Natural killer cell (primary cell): ENCODE data around the gene MAP1LC3B2. TPM values are rescaled to one million over a fixed set of nuclear protein-coding genes. Genes with fewer than 3 reads are reported as not detected.

ENCODE experiments used
- ATAC-seq, 3 donors: fragments of 150-1000 bp in 2 of 3; fragments of 200-7000 bp in 1 of 3; cut with Tn5 transposase; 1 replicate in 1 of 3; 2 replicates in 2 of 3; pipeline ENCODE4 v1.10.0; 2021; ENCODE audit warnings: mild to moderate bottlenecking in 2 of 3, moderate library complexity in 2 of 3
- DNase-seq, 2 donors: peaks; one replicate each; pipeline versions ENCODE4 v3.0.0 to v3.0.0-alpha.2; 2013 to 2021; ENCODE audit warnings: mixed read lengths in 1 of 2
- H3K27ac ChIP-seq: one replicate; pipeline ENCODE4 v1.5.1; 2013; ENCODE audit warnings: mild to moderate bottlenecking, low read length
- H3K27me3 ChIP-seq: one replicate; pipeline ENCODE4 v1.6.1; 2013; ENCODE audit warnings: low read length; ENCODE audit not compliant: control insufficient read depth, insufficient read depth
- H3K36me3 ChIP-seq: one replicate; pipeline ENCODE4 v1.6.1; 2013; ENCODE audit warnings: low read length; ENCODE audit not compliant: control insufficient read depth, insufficient read depth
- H3K4me1 ChIP-seq: one replicate; pipeline ENCODE4 v1.6.1; 2013; ENCODE audit warnings: low read length; ENCODE audit not compliant: control insufficient read depth, insufficient read depth
- H3K4me3 ChIP-seq: one replicate; pipeline ENCODE4 v1.5.1; 2013; ENCODE audit warnings: low read length
- H3K9me3 ChIP-seq: one replicate; pipeline ENCODE4 v1.6.1; 2013; ENCODE audit warnings: low read length; ENCODE audit not compliant: control insufficient read depth, insufficient read depth
- H3K27ac Mint-ChIP-seq, 2 donors: one replicate each; pipeline ENCODE4 v1.8.0; 2022; ENCODE audit warnings: mild to moderate bottlenecking in 2 of 2, mixed read lengths in 2 of 2, moderate library complexity in 1 of 2
- H3K27me3 Mint-ChIP-seq, 2 donors: one replicate each; pipeline ENCODE4 v1.8.0; 2022; ENCODE audit warnings: low read depth in 2 of 2, mixed read lengths in 2 of 2
- H3K36me3 Mint-ChIP-seq: one replicate; pipeline ENCODE4 v1.8.0; 2022; ENCODE audit warnings: mixed read lengths
- H3K4me1 Mint-ChIP-seq, 2 donors: one replicate each; pipeline ENCODE4 v1.8.0; 2022; ENCODE audit warnings: mixed read lengths in 2 of 2
- H3K4me3 Mint-ChIP-seq: one replicate; pipeline ENCODE4 v1.8.0; 2022; ENCODE audit warnings: mild to moderate bottlenecking, moderate library complexity, mixed read lengths
- H3K9me3 Mint-ChIP-seq, 2 donors: one replicate each; pipeline ENCODE4 v1.8.0; 2022; ENCODE audit warnings: mixed read lengths in 2 of 2
- WGBS: methylation state at CpG from one replicate; pipeline ENCODE4 v1.1.7; 2013; ENCODE audit warnings: missing lambda C conversion rate; ENCODE audit not compliant: insufficient coverage; 5-methylcytosine and 5-hydroxymethylcytosine counted together
- intact Hi-C: fragments of 100-400 bp; cut with micrococcal nuclease; formaldehyde crosslinking; loops from one replicate; pipeline ENCODE4 v1.14.2; 2022
- total RNA-seq, 4 donors: library from RNA; stranded (reverse); fragments of 120-200 nt in 1 of 4; gene quantifications; one replicate each; pipeline versions ENCODE4 v1.2.3 to v1.2.4, GENCODE V29; 2013 to 2022
- TF ChIP-seq, protein P1 (sequence below): fragments of 200-600 bp; IDR thresholded peaks from one replicate; pipeline ENCODE4 v1.8.0; 2022; ENCODE audit warnings: antibody characterized with exemption

MAP1LC3B2 gene
- total RNA-seq, 3 donors from 2014 or later (not counting 1 experiment from before 2014, with no cell fraction given), result 1.5 to 3.7 (median 3.3) TPM

GRCh38 chr12:116577154-116577561, 18.0 kb downstream of the MAP1LC3B2 start:
- intact Hi-C loops, result no loop called here
- Mint-ChIP-seq H3K27ac (no peak overlapping the region), H3K27me3 (peaks cover 0 to 4% of the 10 kb centered on the region in 2 donors), H3K36me3 (no peaks in the 10 kb centered on the region), H3K4me3 (no peak overlapping the region), H3K9me3 (no peaks in the 10 kb centered on the region), H3K4me1 (no peaks in the 10 kb centered on the region)
- no peak for DNase-seq
- Histone ChIP-seq H3K4me1 (no peaks in the 10 kb centered on the region), H3K4me3 (no peak overlapping the region), H3K36me3 (no peaks in the 10 kb centered on the region), H3K27me3 (no peaks in the 10 kb centered on the region), H3K9me3 (no peaks in the 10 kb centered on the region), H3K27ac (no peak overlapping the region)
- TF ChIP-seq, protein P1, sequence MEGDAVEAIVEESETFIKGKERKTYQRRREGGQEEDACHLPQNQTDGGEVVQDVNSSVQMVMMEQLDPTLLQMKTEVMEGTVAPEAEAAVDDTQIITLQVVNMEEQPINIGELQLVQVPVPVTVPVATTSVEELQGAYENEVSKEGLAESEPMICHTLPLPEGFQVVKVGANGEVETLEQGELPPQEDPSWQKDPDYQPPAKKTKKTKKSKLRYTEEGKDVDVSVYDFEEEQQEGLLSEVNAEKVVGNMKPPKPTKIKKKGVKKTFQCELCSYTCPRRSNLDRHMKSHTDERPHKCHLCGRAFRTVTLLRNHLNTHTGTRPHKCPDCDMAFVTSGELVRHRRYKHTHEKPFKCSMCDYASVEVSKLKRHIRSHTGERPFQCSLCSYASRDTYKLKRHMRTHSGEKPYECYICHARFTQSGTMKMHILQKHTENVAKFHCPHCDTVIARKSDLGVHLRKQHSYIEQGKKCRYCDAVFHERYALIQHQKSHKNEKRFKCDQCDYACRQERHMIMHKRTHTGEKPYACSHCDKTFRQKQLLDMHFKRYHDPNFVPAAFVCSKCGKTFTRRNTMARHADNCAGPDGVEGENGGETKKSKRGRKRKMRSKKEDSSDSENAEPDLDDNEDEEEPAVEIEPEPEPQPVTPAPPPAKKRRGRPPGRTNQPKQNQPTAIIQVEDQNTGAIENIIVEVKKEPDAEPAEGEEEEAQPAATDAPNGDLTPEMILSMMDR, result no peak
- no peak for ATAC-seq
- 97% methylated on average over 3 of the region's 4 CpGs for WGBS

GRCh38 chr12:116578051-116578450, 18.9 kb downstream of the MAP1LC3B2 start:
- Mint-ChIP-seq H3K4me1 (no peaks in the 10 kb centered on the region), H3K27me3 (peaks cover 0 to 7% of the 10 kb centered on the region in 2 donors), H3K9me3 (no peaks in the 10 kb centered on the region), H3K4me3 (no peak overlapping the region), H3K27ac (no peak overlapping the region), H3K36me3 (no peaks in the 10 kb centered on the region)
- intact Hi-C loops, result no loop called here
- TF ChIP-seq, protein P1, result no peak
- no peaks in the 10 kb centered on the region for H3K27me3 ChIP-seq
- H3K4me1 ChIP-seq, result no peaks in the 10 kb centered on the region
- no peak for ATAC-seq
- no peak for DNase-seq
- WGBS, result 100% methylated on average over 1 of the region's 1 CpG
- H3K9me3 ChIP-seq, result no peaks in the 10 kb centered on the region
- no peaks in the 10 kb centered on the region for H3K36me3 ChIP-seq
- H3K4me3 ChIP-seq, result no peak overlapping the region
- H3K27ac ChIP-seq, result no peak overlapping the region

DNA sequence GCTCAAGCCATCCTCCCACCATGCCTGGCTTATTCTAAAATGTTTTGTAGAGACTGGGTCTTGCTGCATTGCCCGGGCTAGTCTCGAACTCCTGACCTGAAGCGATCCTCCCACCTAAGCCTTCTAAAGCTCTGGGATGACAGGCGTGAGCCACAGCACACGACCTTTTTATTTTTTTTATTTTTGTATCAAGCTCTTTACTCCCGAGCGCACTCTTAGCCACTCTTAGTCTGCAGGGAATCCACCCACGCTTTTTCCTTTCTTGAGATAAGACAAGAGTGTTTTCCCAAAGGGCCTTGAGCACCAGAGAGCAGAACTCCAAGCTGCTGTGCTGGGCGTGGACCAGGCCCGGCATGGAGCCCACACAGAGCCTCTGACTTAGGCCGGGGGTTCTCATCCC, 23.4 kb downstream of the MAP1LC3B2 start:
- H3K36me3 Mint-ChIP-seq, result no peaks in the 10 kb centered on the region
- peaks cover 5% of the 10 kb centered on the region for H3K9me3 ChIP-seq
- H3K4me1 ChIP-seq, result no peaks in the 10 kb centered on the region
- H3K4me3 Mint-ChIP-seq, result no peak overlapping the region
- no peak for ATAC-seq
- H3K4me3 ChIP-seq, result no peak overlapping the region
- no peaks in the 10 kb centered on the region for H3K4me1 Mint-ChIP-seq
- no peak for DNase-seq
- no peaks in the 10 kb centered on the region for H3K27me3 ChIP-seq
- peaks cover 0 to 3% of the 10 kb centered on the region in 2 donors for H3K9me3 Mint-ChIP-seq
- no peaks in the 10 kb centered on the region for H3K36me3 ChIP-seq
- peaks cover 0 to 11% of the 10 kb centered on the region in 2 donors for H3K27me3 Mint-ChIP-seq
- intact Hi-C loops, result no loop called here
- H3K27ac Mint-ChIP-seq, result no peak overlapping the region
- TF ChIP-seq, protein P1, result no peak
- WGBS, result 74% methylated on average over 11 of the region's 11 CpGs
- no peak overlapping the region for H3K27ac ChIP-seq

- H3K4me1 Mint-ChIP-seq, result no peaks in the 10 kb centered on the region
- DNase-seq (no peak), ATAC-seq (no peak)
- H3K4me3 Mint-ChIP-seq, result no peak overlapping the region
- no peaks in the 10 kb centered on the region for H3K36me3 Mint-ChIP-seq
- H3K27me3 Mint-ChIP-seq, result peaks cover 0 to 9% of the 10 kb centered on the region in 2 donors
- H3K9me3 Mint-ChIP-seq, result peaks cover 0 to 3% of the 10 kb centered on the region in 2 donors
- 90% methylated on average over 3 of the region's 6 CpGs for WGBS
- no peak overlapping the region for H3K27ac Mint-ChIP-seq
- no peak overlapping the region for H3K4me3 ChIP-seq
- peaks cover 5% of the 10 kb centered on the region for H3K9me3 ChIP-seq
- no peak overlapping the region for H3K27ac ChIP-seq
- intact Hi-C loops, result no loop called here
- no peaks in the 10 kb centered on the region for H3K27me3 ChIP-seq
- H3K4me1 ChIP-seq, result no peaks in the 10 kb centered on the region
- H3K36me3 ChIP-seq, result no peaks in the 10 kb centered on the region
- TF ChIP-seq, protein P1, result no peak
Measured at GRCh38 chr12:116583129-116583694, 24.0 kb downstream of the MAP1LC3B2 start.
